Keratinocyte (primary cell): ENCODE results near the gene SPATA2. TPM values are rescaled to one million over a fixed set of nuclear protein-coding genes. Genes with fewer than 3 reads are reported as not detected.
A peak's percentile ranks its signal among the peaks of the same experiment; 100 is the strongest.

Experiments used
- DNase-seq: peaks from one replicate; pipeline ENCODE4 v3.0.0-alpha.2; 2011; ENCODE audit warnings: low read depth, missing footprints, low spot score
- FAIRE-seq: peaks from 2 replicates; lab custom pipeline; 2011; peaks lifted over from hg19 to GRCh38; lab: Jason Lieb, UNC
- H2AFZ ChIP-seq: 2 replicates; pipeline ENCODE4 v1.6.0; 2012; ENCODE audit warnings: low read length, control low read depth, inconsistent platforms; ENCODE audit not compliant: control insufficient read depth
- H3K27ac ChIP-seq: 2 replicates; pipeline ENCODE4 v1.5.1; 2011; ENCODE audit warnings: low read length; ENCODE audit not compliant: control insufficient read depth, insufficient read depth
- H3K27me3 ChIP-seq: 3 replicates; pipeline ENCODE4 v1.6.0; 2011; ENCODE audit warnings: low read length; ENCODE audit not compliant: control insufficient read depth, insufficient read depth; ENCODE audit errors: extremely low read depth
- H3K36me3 ChIP-seq, 2 experiments: 2 replicates in 1 of 2; 3 replicates in 1 of 2; pipeline ENCODE4 v1.5.1; 2011; ENCODE audit warnings: low read length in 2 of 2, mild to moderate bottlenecking in 1 of 2; ENCODE audit not compliant: control insufficient read depth in 2 of 2, insufficient read depth in 2 of 2; ENCODE audit errors: extremely low read depth in 1 of 2
- H3K4me1 ChIP-seq: 3 replicates; pipeline ENCODE4 v1.5.1; 2011; ENCODE audit warnings: low read length; ENCODE audit not compliant: control insufficient read depth, insufficient read depth; ENCODE audit errors: extremely low read depth
- H3K4me2 ChIP-seq: 3 replicates; pipeline ENCODE4 v1.6.0; 2011; ENCODE audit warnings: low read depth, low read length; ENCODE audit not compliant: control insufficient read depth, insufficient read depth; ENCODE audit errors: extremely low read depth
- H3K4me3 ChIP-seq, 3 experiments: fragments of 200-600 bp in 1 of 3; sonication (generic) in 1 of 3; 2 replicates in 2 of 3; 3 replicates in 1 of 3; pipeline ENCODE4 v1.5.1; 2011 to 2016; ENCODE audit warnings: low read length in 3 of 3, mild to moderate bottlenecking in 3 of 3, control low read depth in 2 of 3, inconsistent platforms in 1 of 3, low read depth in 1 of 3, mixed read lengths in 1 of 3, mixed run types in 1 of 3, moderate library complexity in 1 of 3; ENCODE audit not compliant: control insufficient read depth in 2 of 3, insufficient read depth in 2 of 3; ENCODE audit errors: extremely low read depth in 1 of 3
- H3K79me2 ChIP-seq: 2 replicates; pipeline ENCODE4 v1.6.0; 2012; ENCODE audit warnings: low read length; ENCODE audit not compliant: control insufficient read depth, insufficient read depth
- H3K9ac ChIP-seq: 3 replicates; pipeline ENCODE4 v1.6.0; 2011; ENCODE audit warnings: low read length; ENCODE audit not compliant: control insufficient read depth, insufficient read depth; ENCODE audit errors: extremely low read depth
- H3K9me1 ChIP-seq: 3 replicates; pipeline ENCODE4 v1.6.0; 2011; ENCODE audit warnings: low read length; ENCODE audit not compliant: control insufficient read depth, insufficient read depth; ENCODE audit errors: extremely low read depth
- H3K9me3 ChIP-seq: 2 replicates; pipeline ENCODE4 v1.5.1; 2012; ENCODE audit warnings: low read depth, low read length; ENCODE audit not compliant: control insufficient read depth
- H4K20me1 ChIP-seq: 3 replicates; pipeline ENCODE4 v1.6.0; 2011; ENCODE audit warnings: low read length; ENCODE audit not compliant: control insufficient read depth, insufficient read depth; ENCODE audit errors: extremely low read depth
- CTCF ChIP-seq, 3 experiments: IDR thresholded peaks in 1 of 3; conservative IDR thresholded peaks in 1 of 3; optimal IDR thresholded peaks in 1 of 3; 2 replicates in 2 of 3; 3 replicates in 1 of 3; pipeline versions ENCODE3 to v1.5.1; 2011; ENCODE audit warnings: low read length in 3 of 3, mild to moderate bottlenecking in 3 of 3, moderate library complexity in 2 of 3, control low read depth in 1 of 3, inconsistent platforms in 1 of 3; ENCODE audit not compliant: insufficient read depth in 2 of 3; ENCODE audit errors: extremely low read depth in 1 of 3
- EZH2 ChIP-seq: IDR thresholded peaks from one replicate; pipeline ENCODE4 v1.6.1; 2012; ENCODE audit warnings: inconsistent platforms, mild to moderate bottlenecking, low read length, moderate library complexity
- dilution Hi-C: fragments of 300-500 bp; cut with MboI; formaldehyde crosslinking; loops from one replicate; pipeline ENCODE4 v1.7.0; 2020; ENCODE audit warnings: low sequenced_read_pairs; ENCODE audit not compliant: extremely low pct_ligation_motif_present
- polyA plus RNA-seq, 5 experiments: library from polyadenylated mRNA; depleted of rRNA in 3 of 5; stranded (reverse) in 3 of 5; stranded (forward) in 1 of 5; unstranded in 1 of 5; fragments of >200 nt; gene quantifications; 1 replicate in 1 of 5; 2 replicates in 3 of 5; 3 replicates in 1 of 5; pipeline versions ENCODE4 v1.2.1 to v1.2.3, GENCODE V29; 2011 to 2012; ENCODE audit warnings: missing spikeins in 2 of 5, low read depth in 1 of 5, low replicate concordance in 1 of 5

Gene SPATA2
- polyA plus RNA-seq, 1 donor (not counting 4 experiments of a cell fraction or from before 2014, with no cell fraction given) = 3.2 TPM

GRCh38 chr20:49935746-49936152 lies 20.4 kb upstream of the SPATA2 start:
- H3K79me2 ChIP-seq = peaks cover 44% of the 10 kb centered on the region
- FAIRE-seq (no peak), DNase-seq (no peak)
- H3K27ac ChIP-seq = no peak overlapping the region
- H3K4me1 ChIP-seq = peaks cover 18% of the 10 kb centered on the region
- H2AFZ ChIP-seq = peak overlapping the region; percentile 79
- TF ChIP-seq EZH2 = no peak
- TF ChIP-seq CTCF (optimal IDR thresholded peaks at IDR 0.05 in 1 of 3, IDR thresholded peaks at IDR 0.05 in 1 of 3, conservative IDR thresholded peaks at IDR 0.05 in 1 of 3; ENCODE audit: extremely low read depth in 1 of 3, insufficient read depth in 2 of 3, low read length in 3 of 3) = no peak
- H3K9me1 ChIP-seq = peaks cover 2% of the 10 kb centered on the region
- peaks cover 5% of the 10 kb centered on the region for H4K20me1 ChIP-seq
- H3K36me3 ChIP-seq = peaks cover 2 to 11% of the 10 kb centered on the region in 2 experiments
- peak overlapping the region; percentile 58 for H3K4me2 ChIP-seq
- H3K9me3 ChIP-seq = no peaks in the 10 kb centered on the region
- dilution Hi-C loops = no loop called here
- H3K9ac ChIP-seq = no peak overlapping the region
- H3K4me3 ChIP-seq = peak overlapping the region in 2 of 3 experiments; percentile 29 to 51
- no peaks in the 10 kb centered on the region for H3K27me3 ChIP-seq

- Histone ChIP-seq H3K27ac (no peak overlapping the region), H3K4me1 (peaks cover 6% of the 10 kb centered on the region), H3K79me2 (no peaks in the 10 kb centered on the region), H3K27me3 (no peaks in the 10 kb centered on the region), H3K4me3 (no peak overlapping the region), H3K9me1 (no peaks in the 10 kb centered on the region), H3K4me2 (peak overlapping the region; percentile 52), H4K20me1 (no peaks in the 10 kb centered on the region), H3K9ac (no peak overlapping the region), H3K36me3 (no peaks in the 10 kb centered on the region), H2AFZ (peak overlapping the region; percentile 20), H3K9me3 (no peaks in the 10 kb centered on the region)
- no peak for TF ChIP-seq EZH2
- FAIRE-seq = no peak
- dilution Hi-C loops = no loop called here
- no peak for DNase-seq
These were observed 13.8 kb upstream of the SPATA2 start for GRCh38 chr20:49929142-49929494.
